Activated gamma-delta T cell treated with Interleukin-2 at 50 U/mL for 16 hours (primary cell): ENCODE data around the gene TMEM125.

Source experiments
- DNase-seq: peaks from one replicate; pipeline ENCODE4 v3.0.0-alpha.2; 2020

TMEM125 gene

GRCh38 chr1:43296207-43296606, 26.4 kb downstream of the TMEM125 start:
- no peak for DNase-seq

DNA sequence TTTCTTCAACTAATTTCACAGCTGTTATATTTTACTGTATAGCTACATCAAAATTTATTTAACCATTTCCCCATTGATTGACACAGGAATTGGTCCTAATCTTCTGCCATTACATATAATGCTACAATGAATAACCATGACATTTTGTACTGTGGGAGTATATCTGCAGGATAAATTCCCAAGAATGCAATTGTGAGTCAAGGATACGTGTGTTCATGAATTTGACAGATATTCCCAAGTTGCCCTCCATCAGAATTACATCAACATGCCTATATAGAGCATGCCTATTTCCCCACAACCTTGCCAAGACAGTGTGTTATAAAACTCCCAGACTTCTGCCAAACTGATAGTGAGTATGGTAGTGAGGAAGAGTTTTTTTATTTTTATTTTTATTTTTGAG, 28.3 kb downstream of the TMEM125 start:
- no peak for DNase-seq

DNA sequence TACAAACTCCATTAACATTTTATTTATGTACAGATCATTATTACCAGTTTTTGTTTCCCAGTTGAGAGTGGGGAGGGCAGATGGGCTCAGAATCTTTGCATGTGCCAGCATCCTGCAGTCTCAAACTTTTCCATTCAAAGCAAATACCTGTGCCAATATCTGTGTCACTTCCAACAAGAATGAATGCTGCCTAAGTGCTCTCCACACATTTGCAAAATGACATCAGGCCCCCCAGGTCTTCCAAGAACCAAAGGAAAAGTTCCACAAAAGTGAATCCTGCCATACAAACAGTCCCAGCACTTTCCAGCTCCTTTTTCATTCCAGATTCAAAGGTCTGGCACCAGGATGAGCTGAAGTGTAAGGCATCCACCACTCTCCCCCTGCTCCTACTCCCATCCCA, 29.3 kb downstream of the TMEM125 start:
- DNase-seq: no peak

DNA sequence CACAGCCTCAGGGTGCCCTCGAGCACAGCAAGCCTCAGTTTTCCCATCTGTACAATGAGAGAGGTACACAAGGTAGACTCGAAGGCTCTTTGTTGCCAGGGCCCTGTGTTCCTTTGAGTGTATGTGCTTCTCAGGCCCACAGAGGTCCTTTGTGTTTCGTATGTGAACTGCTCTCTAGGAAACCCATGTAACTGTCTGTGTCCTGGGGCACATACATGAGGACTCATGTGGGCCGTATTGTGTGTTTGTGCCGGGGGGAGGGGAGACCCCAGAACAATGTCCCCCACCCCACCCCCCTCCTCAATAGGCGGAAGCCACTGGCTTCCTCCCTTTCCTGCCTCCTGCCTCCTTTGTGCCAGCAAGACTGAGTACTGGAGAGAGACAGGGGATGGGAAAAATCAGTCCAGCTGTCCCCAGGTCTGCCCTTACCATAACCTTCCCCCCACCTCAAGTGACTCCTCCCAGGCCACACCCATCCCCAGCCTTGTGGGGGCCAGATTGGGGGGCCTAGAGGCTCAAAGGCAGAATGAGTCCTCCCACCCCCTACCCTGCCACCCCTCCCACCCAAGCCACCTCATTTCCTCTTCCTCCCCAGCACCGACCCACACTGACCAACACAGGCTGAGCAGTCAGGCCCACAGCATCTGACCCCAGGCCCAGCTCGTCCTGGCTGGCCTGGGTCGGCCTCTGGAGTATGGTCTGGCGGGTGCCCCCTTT, 30.8 kb downstream of the TMEM125 start, which contains the start of gene TIE1:
TSS of gene TIE1 (plus strand) at position 605 of the 717 bp plus-strand sequence. CDS start at position 695, 90 bp downstream.
- DNase-seq: no peak

- no peak for DNase-seq
Measured at GRCh38 chr1:43302201-43302600, 32.4 kb downstream of the TMEM125 start.

DNA sequence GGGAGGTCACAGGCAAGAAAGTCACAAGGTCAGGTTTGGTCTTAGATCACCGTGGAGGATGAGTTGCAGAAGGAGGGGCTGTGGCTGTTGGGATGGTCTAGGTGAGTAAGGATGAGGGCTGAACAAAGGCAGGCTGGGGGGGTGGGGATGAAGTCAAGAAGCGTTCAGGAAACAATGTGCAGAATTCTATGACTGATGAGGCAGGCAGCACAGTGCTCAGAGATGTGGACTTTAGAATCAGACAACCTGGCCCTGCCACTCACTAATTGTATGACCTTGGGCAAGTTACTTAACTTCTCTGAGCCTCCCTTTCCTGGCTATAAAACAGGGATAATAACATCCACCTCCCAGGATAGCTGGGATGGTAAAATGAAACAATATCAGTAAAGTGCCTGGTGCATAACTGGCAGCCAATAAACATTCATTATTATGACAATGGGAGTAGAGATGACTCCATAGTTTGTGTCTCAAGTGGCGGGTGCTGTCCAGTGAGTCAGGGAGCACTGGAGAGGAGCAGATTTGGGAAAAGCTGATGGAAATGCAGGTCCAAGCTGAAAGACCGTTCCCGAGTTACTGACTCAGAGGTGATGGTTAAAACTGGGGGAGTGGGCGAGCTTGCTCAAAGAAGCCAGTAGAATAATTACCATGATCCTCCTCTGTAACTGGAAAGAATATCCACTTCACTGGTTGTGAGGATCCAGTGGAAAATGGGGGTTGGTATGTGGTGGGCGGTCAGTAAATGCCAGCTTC, 33.1 kb downstream of the TMEM125 start:
- no peak for DNase-seq

GRCh38 chr1:43303471-43304313, 33.9 kb downstream of the TMEM125 start:
- no peak for DNase-seq

GRCh38 chr1:43304314-43304681, 34.5 kb downstream of the TMEM125 start:
- DNase-seq: no peak

GRCh38 chr1:43304771-43305300, 35.1 kb downstream of the TMEM125 start:
- DNase-seq: no peak

DNA sequence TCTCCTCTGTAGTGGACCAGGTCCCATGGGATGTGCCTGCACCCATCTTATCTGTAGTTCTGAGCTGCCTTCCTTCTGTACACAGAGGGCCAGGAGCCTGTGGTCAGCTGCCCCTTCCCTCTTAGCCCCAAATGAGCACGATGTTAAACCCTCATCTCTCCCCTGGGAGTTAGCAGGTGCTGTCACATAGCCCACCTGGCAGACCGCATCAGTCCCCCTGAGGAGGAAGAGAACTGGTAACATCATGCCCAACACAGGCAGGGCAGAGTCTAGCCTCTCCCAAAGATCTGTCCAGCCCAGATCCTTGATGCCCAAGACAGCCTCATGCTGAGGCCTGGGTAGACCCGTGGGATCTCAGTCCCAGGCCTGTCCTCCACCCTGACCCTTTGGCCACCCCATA, 35.7 kb downstream of the TMEM125 start:
- DNase-seq: no peak

DNA sequence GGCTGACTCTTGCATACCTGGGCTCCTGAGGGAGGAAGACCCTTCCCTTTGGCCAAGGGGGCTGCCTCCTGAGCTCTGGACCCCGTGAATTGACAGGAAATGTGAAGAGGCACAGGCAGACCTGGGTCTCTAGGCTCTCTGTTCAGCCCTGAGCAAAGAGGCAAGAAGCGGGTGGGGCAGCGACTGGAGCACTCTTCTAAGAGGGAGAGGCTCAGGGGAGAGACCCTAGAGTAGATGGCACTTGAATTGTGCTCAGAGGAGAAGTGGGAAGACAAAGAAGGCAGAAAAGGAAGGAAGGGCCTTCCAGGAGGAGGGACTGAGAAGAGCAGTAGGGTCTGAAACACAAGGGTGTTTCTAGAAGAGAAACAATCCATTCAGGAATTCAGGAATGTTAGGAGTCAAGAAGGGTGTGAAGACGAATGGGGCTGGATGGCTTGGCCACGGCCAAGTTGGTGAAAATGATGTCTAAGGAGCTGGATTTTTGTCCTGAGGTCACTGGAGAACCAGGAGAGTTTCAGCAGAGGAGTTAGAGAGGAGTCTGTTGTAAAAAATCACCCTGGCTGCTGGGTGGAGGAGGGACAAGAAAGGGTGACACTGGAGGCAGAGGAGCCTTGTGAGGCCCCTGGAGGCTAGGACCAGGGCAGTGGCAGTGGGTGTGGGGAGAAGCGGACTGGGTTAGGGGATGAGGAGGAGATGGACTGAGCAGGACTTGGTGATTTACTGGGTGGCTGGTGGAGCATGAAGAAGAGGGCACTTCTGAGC, 36.3 kb downstream of the TMEM125 start:
- no peak for DNase-seq

DNA sequence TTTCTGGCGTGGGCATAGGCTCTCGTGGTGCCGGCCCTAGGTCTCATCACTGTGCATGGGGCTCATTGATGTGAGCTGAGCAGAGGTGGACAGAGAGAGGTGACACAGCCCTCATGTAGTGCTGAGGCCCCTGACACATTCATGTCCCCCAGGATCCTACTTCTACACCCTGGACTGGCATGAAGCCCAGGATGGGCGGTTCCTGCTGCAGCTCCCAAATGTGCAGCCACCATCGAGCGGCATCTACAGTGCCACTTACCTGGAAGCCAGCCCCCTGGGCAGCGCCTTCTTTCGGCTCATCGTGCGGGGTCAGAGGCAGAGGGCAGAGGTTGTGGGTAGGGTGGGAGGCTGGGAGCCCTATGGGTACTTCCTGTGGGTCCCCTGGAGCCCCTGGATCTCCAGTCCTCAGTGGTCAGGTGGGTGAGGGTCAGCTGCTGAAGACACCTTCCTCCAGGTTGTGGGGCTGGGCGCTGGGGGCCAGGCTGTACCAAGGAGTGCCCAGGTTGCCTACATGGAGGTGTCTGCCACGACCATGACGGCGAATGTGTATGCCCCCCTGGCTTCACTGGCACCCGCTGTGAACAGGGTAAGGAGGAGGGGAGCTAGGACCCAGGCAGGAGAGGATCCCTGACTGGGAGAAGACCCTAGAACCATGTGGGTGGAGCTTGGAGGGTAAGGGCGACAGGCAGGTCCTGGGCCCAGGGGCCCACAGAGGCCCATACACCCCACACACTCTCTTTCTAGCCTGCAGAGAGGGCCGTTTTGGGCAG, 37.1 kb downstream of the TMEM125 start:
- no peak for DNase-seq

- no peak for DNase-seq
Measured at GRCh38 chr1:43307458-43308158, 37.8 kb downstream of the TMEM125 start.

GRCh38 chr1:43308635-43309404, 39.0 kb downstream of the TMEM125 start:
- no peak for DNase-seq

DNA sequence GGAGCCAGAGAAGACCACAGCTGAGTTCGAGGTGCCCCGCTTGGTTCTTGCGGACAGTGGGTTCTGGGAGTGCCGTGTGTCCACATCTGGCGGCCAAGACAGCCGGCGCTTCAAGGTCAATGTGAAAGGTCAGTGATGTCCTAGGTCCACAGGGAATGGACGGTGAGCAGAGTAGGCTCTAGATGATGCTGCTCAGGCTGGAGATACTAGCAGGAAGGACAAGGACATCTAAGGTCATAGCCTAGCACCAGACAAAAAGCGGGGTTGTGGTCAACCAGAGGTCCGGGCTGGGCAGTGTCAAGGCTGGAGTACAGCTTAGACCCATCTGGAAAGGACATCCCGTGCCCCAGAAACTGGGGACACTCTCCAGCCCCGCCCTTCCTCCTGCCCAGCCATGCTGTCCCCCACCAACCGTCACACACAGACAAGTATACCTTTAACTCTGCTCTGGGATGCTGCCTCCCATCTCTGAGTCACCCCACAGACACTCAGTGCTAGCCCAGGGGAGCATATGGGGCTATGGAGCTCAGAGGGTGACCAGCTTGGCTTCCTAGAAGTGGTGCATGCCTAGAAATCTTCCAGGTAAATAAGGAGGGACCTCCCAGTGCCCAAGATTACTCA, 39.7 kb downstream of the TMEM125 start:
- no peak for DNase-seq

DNA sequence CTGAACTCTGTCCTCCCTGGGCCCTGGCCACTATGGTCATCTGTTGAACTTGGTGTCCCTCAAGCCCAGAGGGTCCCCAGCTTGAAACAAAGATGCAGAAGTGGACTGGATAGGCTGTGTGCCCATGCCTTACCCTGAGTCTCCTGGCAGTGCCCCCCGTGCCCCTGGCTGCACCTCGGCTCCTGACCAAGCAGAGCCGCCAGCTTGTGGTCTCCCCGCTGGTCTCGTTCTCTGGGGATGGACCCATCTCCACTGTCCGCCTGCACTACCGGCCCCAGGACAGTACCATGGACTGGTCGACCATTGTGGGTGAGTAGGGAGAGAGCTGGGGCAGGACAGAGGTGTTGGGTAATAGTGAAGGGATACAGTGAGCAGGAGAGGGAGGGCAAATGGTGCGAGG, 41.7 kb downstream of the TMEM125 start:
- no peak for DNase-seq

DNA sequence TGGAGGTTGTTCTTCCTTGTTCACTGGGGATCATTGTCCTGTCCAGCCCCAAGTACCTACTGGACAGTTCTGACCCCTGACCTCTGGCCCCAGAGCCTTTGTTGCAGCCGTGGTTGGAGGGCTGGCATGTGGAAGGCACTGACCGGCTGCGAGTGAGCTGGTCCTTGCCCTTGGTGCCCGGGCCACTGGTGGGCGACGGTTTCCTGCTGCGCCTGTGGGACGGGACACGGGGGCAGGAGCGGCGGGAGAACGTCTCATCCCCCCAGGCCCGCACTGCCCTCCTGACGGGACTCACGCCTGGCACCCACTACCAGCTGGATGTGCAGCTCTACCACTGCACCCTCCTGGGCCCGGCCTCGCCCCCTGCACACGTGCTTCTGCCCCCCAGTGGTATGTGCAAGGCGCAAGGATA, 42.4 kb downstream of the TMEM125 start:
- no peak for DNase-seq

DNA sequence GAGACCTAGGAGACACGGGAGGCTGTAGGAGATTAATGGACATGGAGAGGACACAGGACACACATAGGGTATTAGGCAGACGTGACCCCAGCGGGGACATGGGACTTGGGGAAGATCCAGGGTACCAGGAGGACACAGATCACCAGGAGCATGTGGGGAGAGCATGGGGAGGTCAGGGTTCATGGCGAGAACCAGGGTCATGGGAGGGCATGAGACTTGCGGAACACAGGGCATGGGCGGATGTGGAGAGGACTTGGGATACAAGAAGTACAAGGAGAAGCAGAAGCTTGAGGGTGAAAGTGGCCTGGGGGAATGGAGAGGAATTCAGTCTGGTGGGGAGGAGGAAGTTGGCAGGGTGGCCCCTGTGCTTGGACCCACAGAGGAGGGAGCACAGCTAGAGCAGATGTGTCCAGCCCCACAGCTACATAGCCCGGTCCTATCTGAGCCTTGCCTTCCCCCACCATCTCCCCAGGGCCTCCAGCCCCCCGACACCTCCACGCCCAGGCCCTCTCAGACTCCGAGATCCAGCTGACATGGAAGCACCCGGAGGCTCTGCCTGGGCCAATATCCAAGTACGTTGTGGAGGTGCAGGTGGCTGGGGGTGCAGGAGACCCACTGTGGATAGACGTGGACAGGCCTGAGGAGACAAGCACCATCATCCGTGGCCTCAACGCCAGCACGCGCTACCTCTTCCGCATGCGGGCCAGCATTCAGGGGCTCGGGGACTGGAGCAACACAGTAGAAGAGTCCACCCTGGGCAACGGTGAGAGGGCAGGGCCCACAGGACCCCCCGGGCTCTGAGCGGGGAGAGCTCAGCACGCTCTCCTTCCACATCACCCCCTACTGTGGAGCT, 43.1 kb downstream of the TMEM125 start:
- no peak for DNase-seq

- DNase-seq: no peak
Measured at GRCh38 chr1:43313771-43314170, 44.0 kb downstream of the TMEM125 start.
